ENCODE data around the gene STIL. TPM values are rescaled to one million over a fixed set of nuclear protein-coding genes. Genes with fewer than 3 reads are reported as not detected.
"Not testable (repeated sequence)": the region's sequence is repeated elsewhere in the genome, so short reads cannot be mapped to it uniquely, and the experiment has no call there.

The STIL gene
- polyA plus RNA-seq, 2 of the 4 experiments (the other 2 are of a cell fraction), result 10.1 to 21.7 TPM

DNA sequence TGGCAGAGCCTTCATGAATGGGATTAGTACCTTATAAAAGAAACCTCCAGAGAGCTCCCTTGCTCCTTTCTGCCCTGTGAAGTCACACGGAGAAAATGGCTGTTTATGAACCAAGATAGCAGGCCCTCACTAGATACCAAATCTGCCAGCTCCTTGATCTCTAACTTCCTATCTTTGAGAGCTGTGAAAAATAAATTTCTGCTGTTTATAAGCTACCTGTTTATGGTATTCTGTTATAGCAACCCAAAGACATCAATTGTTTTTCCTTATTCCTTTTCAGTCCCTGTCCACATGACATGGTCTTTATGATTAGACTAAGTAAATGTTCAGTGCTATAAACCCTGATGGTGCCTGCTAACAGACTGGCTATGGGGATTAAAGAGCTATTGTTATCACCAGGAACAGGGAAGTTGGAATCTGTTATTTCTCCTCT lies 9.7 kb upstream of the STIL start:
- H3K4me2 ChIP-seq, result no peak overlapping the region
- WGBS (ENCODE audit: missing lambda C conversion rate), result 20% methylated on average over 1 of the region's 1 CpG
- no peak for TF ChIP-seq NPAS2 (CRISPR knock-in tag; IDR thresholded peaks at IDR 0.05; ENCODE audit: borderline replicate concordance)
- TF ChIP-seq E2F6 (IDR thresholded peaks at IDR 0.05; ENCODE audit: borderline replicate concordance, low read depth), result no peak
- ChIA-PET POLR2A (no interaction called here), CTCF (interaction anchor here (0.6 to 1.6 kb wide), 3 partner anchors 9 to 326 kb away, joined by 3 to 5 read pairs (median 3); partner anchors contain the start of gene STIL)
- H3K27ac ChIP-seq, result peak overlapping the region; percentile 2 to 49; a peak in 1 of 6 replicates
- ATAC-seq, result peak in 1 of 2 experiments; percentile 60; a peak in 3 of 6 replicates
- H3K4me1 ChIP-seq, result peaks cover 18% of the 10 kb centered on the region; the same call in 2 of the 3 replicates
- no peak for FAIRE-seq
- H3K4me3 ChIP-seq, result no peak overlapping the region
- peak in 1 of 2 experiments; percentile 41 for DNase-seq (ENCODE audit: low read depth in 1 of 2, low spot score in 1 of 2)
- no peaks in the 10 kb centered on the region for H3K9me3 ChIP-seq

- H3K9me3 ChIP-seq; H3K4me3 ChIP-seq; POLR2A ChIA-PET; DNase-seq (ENCODE audit: low read depth in 1 of 2, low spot score in 1 of 2); ATAC-seq; CTCF ChIA-PET; FAIRE-seq; H3K4me2 ChIP-seq; H3K27ac ChIP-seq: not testable (repeated sequence)
- peaks cover 12% of the 10 kb centered on the region; the same call in 1 of the 3 replicates for H3K4me1 ChIP-seq
- WGBS (ENCODE audit: missing lambda C conversion rate), result 93% methylated on average over 14 of the region's 14 CpGs
Observed at GRCh38 chr1:47319968-47320367, 6.0 kb upstream of the STIL start.

GRCh38 chr1:47317841-47318240 lies 3.9 kb upstream of the STIL start:
- Histone ChIP-seq H3K27ac (no peak overlapping the region), H3K4me2 (no peak overlapping the region), H3K4me1 (no peaks in the 10 kb centered on the region), H3K9me3 (no peaks in the 10 kb centered on the region), H3K4me3 (no peak overlapping the region)
- TF ChIP-seq HOXB5 (CRISPR knock-in tag; IDR thresholded peaks at IDR 0.05), result no peak
- TF ChIP-seq, protein P1, sequence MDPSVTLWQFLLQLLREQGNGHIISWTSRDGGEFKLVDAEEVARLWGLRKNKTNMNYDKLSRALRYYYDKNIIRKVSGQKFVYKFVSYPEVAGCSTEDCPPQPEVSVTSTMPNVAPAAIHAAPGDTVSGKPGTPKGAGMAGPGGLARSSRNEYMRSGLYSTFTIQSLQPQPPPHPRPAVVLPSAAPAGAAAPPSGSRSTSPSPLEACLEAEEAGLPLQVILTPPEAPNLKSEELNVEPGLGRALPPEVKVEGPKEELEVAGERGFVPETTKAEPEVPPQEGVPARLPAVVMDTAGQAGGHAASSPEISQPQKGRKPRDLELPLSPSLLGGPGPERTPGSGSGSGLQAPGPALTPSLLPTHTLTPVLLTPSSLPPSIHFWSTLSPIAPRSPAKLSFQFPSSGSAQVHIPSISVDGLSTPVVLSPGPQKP (IDR thresholded peaks at IDR 0.05; ENCODE audit: low read depth, low read length), result no peak
- TF ChIP-seq HES2 (IDR thresholded peaks at IDR 0.05), result no peak
- no peak for TF ChIP-seq CBX8 (IDR thresholded peaks at IDR 0.05)
- no peak for TF ChIP-seq TFCP2L1 (CRISPR knock-in tag; IDR thresholded peaks at IDR 0.05)
- TF ChIP-seq PHF8 (IDR thresholded peaks at IDR 0.05; ENCODE audit: borderline replicate concordance, low read depth), result no peak
- TF ChIP-seq EHMT2 (IDR thresholded peaks at IDR 0.05; ENCODE audit: low read depth), result no peak
- no peak for TF ChIP-seq REST (IDR thresholded peaks at IDR 0.05)
- no peak for DNase-seq (ENCODE audit: low read depth in 1 of 2, low spot score in 1 of 2)
- ChIA-PET POLR2A (interaction anchor here (0.8 kb wide), 1 partner anchor 16 kb away, joined by 3 read pairs; the partner anchor contains the start of gene CMPK1), CTCF (interaction anchor here (0.7 to 2.6 kb wide), 4 partner anchors 128 to 856 kb away, joined by 3 to 7 read pairs (median 3); partner anchors contain the start of gene PDZK1IP1)
- WGBS (ENCODE audit: missing lambda C conversion rate), result 83% methylated on average over 1 of the region's 1 CpG
- ATAC-seq, result no peak
- no peak for FAIRE-seq

DNA sequence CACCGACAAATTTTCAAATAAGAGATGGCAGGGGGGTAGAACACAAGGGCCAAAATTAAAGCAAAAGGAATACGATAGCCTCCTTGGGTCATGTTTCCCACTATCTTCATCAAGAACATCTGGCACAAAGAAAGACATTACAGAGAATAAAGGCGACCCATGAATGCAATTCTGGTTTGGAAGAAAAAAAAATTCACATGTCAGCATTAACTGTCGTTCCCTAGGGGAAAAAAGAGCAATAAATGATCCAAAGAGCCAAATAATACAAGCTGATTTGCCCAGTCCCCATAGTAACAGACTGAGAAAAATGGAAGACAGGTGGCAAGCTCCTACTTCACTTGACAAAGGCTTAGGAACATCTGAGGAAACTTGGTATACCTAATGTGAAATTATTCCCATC lies 4.5 kb downstream of the STIL start:
- TF ChIP-seq MAFK (IDR thresholded peaks at IDR 0.05; ENCODE audit: partially characterized antibody), result peak; percentile 65
- TF ChIP-seq REST (IDR thresholded peaks at IDR 0.05), result no peak
- no peak for TF ChIP-seq MAZ (IDR thresholded peaks at IDR 0.05; ENCODE audit: borderline replicate concordance, low read depth, low read length)
- ChIA-PET POLR2A (no interaction called here), CTCF (interaction anchor here (0.6 kb wide), 1 partner anchor 590 kb away, joined by 3 read pairs; the partner anchor contains the start of gene EFCAB14)
- Histone ChIP-seq H3K4me1 (no peaks in the 10 kb centered on the region), H3K4me3 (no peak overlapping the region), H3K27ac (no peak overlapping the region), H3K4me2 (no peak overlapping the region), H3K9me3 (no peaks in the 10 kb centered on the region)
- no peak for FAIRE-seq
- ATAC-seq, result no peak
- DNase-seq (ENCODE audit: low read depth in 1 of 2, low spot score in 1 of 2), result no peak
- WGBS (ENCODE audit: missing lambda C conversion rate), result 91% methylated on average over 4 of the region's 4 CpGs

Measured in A549 (cell line).